ENCODE measurements around the gene PTPRJ.

The PTPRJ gene

DNA sequence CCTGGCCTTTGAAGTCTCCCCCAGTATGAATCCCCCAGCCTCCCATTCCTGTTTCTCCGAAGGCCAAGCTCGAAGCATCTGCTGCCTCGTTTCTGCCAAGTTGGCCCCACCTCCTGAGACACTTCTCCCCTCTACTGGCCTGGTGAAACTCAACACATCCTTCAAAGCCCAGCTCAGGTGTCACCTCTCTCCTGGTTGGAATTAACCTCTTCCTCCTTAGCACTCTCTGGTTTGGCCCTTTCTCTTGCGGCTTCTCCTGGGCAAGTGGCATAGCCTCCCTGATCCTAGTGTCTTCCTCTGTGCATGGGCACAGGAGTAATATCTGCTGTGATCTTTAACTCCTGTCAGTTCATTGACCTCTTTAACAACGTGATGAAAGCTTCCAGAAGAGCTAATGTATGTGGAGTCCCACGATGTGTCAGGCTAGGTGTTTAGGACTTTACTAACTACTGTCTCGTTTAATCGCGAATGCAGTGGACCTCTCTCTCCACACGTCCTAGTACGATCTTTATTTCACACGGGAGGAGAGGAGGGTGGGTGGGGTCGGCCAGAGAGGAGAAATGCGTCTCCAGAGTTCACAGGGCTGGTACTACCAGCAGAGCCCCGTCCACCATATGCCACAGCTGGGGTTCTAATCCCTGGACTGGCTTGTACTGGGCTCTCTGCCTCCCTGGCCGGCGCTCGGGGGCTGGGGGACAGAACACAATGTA, 826 bp upstream of the PTPRJ start:
- no peak for DNase-seq (ENCODE audit: insufficient read length)
- FAIRE-seq = peak; percentile 40
- TF ChIP-seq TAF1 (IDR thresholded peaks at IDR 0.05; ENCODE audit: borderline replicate concordance, low read depth, low read length) = no peak
- TF ChIP-seq POLR2A (IDR thresholded peaks at IDR 0.05; ENCODE audit: low read depth, low read length) = no peak
- TF ChIP-seq POLR2AphosphoS5 (IDR thresholded peaks at IDR 0.05; ENCODE audit: low read depth, low read length) = no peak

DNA sequence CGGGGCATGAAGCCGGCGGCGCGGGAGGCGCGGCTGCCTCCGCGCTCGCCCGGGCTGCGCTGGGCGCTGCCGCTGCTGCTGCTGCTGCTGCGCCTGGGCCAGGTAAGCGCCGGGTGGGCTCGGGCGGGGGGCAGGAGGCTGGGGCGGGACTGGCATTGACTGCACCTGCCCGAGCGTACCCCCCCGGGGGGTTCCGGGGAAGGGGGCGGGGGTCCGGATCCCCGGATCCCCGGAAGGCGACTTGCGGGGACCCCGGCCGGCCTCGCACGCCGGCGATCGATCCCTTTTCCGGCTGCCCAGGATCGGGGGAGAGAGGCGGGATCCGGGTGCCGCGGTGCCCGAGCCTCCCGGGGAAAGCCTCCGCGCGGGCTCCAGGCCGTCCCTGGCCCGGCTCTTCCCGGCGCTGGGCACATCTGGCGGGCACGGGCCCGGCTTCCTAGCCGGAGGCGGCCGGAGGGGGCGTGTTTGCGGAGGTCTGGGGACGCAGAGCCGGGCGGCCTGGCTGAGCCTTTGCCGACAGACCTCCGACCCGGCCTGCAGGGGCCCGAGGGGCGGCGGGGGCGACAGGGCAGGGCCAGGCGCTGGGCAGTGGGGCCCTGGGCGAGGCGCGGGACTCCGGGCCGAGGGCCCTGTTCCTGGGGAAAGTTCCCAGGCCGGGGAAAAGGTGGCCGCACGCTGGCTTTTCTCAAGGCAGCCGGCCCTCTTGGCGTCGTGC, 705 bp downstream of the PTPRJ start:
- FAIRE-seq (no peak), DNase-seq (ENCODE audit: insufficient read length) (peak; percentile 68)
- TF ChIP-seq POLR2A (IDR thresholded peaks at IDR 0.05; ENCODE audit: low read depth, low read length) (no peak), POLR2AphosphoS5 (IDR thresholded peaks at IDR 0.05; ENCODE audit: low read depth, low read length) (no peak)

DNA sequence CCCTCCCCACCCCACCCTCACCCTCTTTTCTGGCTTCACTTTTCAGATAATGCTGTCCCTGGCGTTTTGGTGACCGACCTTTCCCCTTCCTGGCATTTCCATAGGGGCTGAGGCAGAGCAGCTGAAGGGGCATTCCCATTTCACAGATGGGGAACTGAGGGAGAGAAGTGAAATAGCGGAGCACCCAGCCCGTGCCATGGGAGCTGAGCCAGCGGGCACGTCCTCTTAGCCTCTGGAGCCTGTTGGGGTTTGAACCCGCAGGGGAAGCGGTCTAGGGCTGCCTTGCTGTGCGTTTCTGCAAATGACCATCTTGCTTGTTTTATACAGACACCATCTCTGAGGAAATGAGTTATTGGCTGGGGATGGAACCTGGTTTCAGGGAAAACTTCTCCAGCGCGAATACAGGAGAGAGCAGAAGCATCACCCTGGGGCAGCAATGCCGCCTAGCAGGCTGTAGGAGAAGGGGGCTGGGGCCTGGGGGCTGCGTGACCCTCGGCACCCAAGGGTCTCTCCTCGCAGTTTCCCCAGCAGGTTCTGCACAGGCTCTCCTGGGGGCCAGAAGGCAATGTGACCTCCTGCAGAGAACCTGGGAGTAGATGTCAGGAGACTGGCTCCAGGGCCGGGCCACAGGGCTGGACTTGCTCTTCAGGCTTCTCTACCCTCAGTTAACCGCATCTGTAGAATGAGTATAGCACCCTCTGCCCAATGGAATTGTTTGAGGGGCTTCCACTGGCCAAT, 1.5 kb downstream of the PTPRJ start:
- DNase-seq (ENCODE audit: insufficient read length) (no peak), FAIRE-seq (no peak)
- TF ChIP-seq POLR2AphosphoS5 (IDR thresholded peaks at IDR 0.05; ENCODE audit: low read depth, low read length) (no peak), TAF1 (IDR thresholded peaks at IDR 0.05; ENCODE audit: borderline replicate concordance, low read depth, low read length) (no peak), POLR2A (IDR thresholded peaks at IDR 0.05; ENCODE audit: low read depth, low read length) (no peak)

DNA sequence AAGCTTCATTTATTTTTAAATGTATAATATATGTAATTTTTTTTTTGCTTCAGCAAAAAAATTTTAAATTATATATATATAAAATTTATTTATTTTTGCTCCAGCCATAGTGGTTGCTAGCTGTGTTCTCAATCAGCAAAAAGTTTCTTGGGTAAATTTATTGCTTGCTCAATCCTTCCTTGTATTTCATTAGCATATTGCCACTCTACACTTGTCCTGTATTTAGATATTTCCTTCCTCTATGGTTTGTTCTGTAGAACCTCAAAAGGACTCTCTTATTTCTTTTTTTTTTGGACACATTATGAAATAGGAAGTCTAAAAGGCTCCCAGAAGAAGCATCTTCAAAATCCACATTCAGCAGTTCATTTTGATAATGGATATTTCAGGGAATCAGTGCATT, 2.3 kb downstream of the PTPRJ start:
- no peak for FAIRE-seq
- TF ChIP-seq POLR2AphosphoS5 (IDR thresholded peaks at IDR 0.05; ENCODE audit: low read depth, low read length) (no peak), TAF1 (IDR thresholded peaks at IDR 0.05; ENCODE audit: borderline replicate concordance, low read depth, low read length) (no peak), POLR2A (IDR thresholded peaks at IDR 0.05; ENCODE audit: low read depth, low read length) (no peak)
- no peak for DNase-seq (ENCODE audit: insufficient read length)

DNA sequence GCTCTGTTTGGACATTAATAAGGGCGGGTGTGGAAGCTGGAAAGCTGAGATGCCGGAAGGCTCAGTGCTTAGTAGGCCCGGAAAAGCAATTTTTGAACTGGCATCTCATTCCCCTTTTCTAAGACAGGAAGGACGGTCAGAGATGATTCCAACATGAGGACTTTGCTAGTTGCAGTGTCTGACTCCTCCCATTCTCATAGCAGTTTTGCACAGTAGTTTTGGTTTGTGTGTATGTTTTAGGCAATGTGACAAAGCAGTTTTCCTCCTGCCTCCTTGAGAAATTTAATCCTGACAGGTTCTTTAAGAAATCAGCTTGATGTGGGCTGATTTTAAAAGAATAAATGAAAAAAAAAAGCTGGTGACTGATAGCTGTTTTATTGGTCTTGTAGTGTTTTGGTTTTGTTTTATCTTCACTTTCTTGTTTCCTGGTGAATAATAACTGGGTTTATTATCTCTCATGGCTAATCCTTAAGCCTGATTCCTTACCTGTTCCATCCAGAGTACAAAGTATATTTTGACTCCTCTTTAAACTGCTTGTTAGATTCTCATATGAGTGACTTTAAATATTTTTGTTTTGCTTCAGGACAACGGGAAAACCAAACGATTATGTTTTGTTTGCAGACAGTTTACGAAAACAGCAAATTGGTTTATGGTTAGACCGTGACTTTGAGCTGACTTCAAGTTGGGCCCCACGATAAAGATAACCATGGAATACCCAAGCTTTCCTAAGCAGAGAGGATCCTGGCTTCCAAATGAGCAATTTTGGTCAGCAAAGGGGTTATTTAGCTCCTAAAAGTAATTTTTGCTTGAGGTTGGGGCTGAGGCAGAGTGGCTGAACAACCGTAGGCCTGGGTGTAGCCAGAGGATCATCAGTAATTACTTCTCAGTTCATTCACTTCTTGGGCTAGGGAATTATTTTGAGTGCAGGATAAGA, 3.4 kb downstream of the PTPRJ start:
- TF ChIP-seq POLR2AphosphoS5 (IDR thresholded peaks at IDR 0.05; ENCODE audit: low read depth, low read length) (no peak), TAF1 (IDR thresholded peaks at IDR 0.05; ENCODE audit: borderline replicate concordance, low read depth, low read length) (no peak), POLR2A (IDR thresholded peaks at IDR 0.05; ENCODE audit: low read depth, low read length) (no peak)
- no peak for FAIRE-seq
- DNase-seq (ENCODE audit: insufficient read length) = no peak

DNA sequence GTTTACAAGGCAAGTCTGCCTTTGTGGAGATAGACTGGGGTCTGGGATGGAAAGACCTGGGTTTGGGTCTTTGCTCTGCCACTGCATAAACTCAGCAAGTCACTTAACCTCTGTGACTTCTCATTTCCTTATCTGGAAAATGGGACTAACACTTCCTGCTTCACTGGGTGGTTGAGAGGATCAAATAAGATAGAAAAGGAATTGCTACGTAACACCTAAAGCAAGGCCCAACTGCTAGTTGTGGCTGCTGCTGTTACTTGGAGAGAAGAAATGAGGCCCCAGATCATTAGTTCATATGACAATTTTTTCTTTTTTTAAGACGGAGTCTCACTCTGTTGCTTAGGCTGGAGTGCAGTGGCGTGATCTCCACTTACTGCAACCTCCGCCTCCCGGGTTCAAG, 5.9 kb downstream of the PTPRJ start:
- no peak for FAIRE-seq
- DNase-seq (ENCODE audit: insufficient read length) = no peak
- TF ChIP-seq POLR2AphosphoS5 (IDR thresholded peaks at IDR 0.05; ENCODE audit: low read depth, low read length) = no peak
- no peak for TF ChIP-seq POLR2A (IDR thresholded peaks at IDR 0.05; ENCODE audit: low read depth, low read length)
- TF ChIP-seq TAF1 (IDR thresholded peaks at IDR 0.05; ENCODE audit: borderline replicate concordance, low read depth, low read length) = no peak

- no peak for TF ChIP-seq TAF1 (IDR thresholded peaks at IDR 0.05; ENCODE audit: borderline replicate concordance, low read depth, low read length)
- TF ChIP-seq POLR2A (IDR thresholded peaks at IDR 0.05; ENCODE audit: low read depth, low read length) = no peak
- TF ChIP-seq POLR2AphosphoS5 (IDR thresholded peaks at IDR 0.05; ENCODE audit: low read depth, low read length) = no peak
- FAIRE-seq (no peak), DNase-seq (ENCODE audit: insufficient read length) (no peak)
These were observed 6.4 kb downstream of the PTPRJ start for GRCh38 chr11:47986742-47987141.

GRCh38 chr11:47987310-47987709, 7.0 kb downstream of the PTPRJ start:
- DNase-seq (ENCODE audit: insufficient read length) (no peak), FAIRE-seq (no peak)
- no peak for TF ChIP-seq POLR2AphosphoS5 (IDR thresholded peaks at IDR 0.05; ENCODE audit: low read depth, low read length)
- no peak for TF ChIP-seq POLR2A (IDR thresholded peaks at IDR 0.05; ENCODE audit: low read depth, low read length)
- no peak for TF ChIP-seq TAF1 (IDR thresholded peaks at IDR 0.05; ENCODE audit: borderline replicate concordance, low read depth, low read length)

DNA sequence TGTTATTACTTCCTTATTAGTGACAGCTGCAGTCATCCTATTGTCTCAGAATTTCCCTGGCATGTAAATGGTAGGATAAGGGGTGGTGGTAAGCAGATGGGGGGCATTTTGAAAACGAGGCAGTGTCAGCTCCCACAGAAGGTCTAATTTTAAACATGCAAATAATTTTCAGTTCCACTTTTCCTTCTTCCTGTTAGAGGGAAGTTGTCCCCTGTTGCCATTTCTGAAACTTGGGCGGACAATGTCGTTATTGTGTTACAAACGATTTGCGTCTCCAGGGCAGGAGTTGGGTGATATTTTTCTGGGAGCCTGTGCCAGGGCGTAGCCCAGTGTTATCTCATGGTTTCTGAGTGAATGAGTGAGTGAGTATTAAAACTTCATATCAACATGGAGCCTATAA, 7.4 kb downstream of the PTPRJ start:
- FAIRE-seq = peak; percentile 33
- DNase-seq (ENCODE audit: insufficient read length) = no peak
- TF ChIP-seq TAF1 (IDR thresholded peaks at IDR 0.05; ENCODE audit: borderline replicate concordance, low read depth, low read length) (no peak), POLR2AphosphoS5 (IDR thresholded peaks at IDR 0.05; ENCODE audit: low read depth, low read length) (no peak), POLR2A (IDR thresholded peaks at IDR 0.05; ENCODE audit: low read depth, low read length) (no peak)

DNA sequence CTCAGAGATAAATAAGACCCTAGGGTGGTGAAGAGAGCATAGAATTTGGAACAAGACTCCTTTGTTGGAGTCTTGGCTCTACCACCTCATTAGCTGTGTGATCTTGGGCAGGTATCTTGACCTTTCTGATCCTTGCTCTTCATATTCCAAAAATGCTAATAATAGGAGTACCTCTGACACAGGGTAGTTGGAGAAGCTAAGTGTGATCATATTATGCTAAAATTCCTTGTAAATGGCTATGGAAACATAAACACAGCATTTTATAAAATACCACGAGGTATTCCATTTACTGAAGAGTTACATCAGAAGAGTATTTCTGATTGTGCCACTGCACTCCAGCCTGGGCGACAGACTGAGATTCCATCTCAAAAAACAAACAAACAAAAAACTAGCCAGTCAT, 9.4 kb downstream of the PTPRJ start:
- TF ChIP-seq TAF1 (IDR thresholded peaks at IDR 0.05; ENCODE audit: borderline replicate concordance, low read depth, low read length) (no peak), POLR2AphosphoS5 (IDR thresholded peaks at IDR 0.05; ENCODE audit: low read depth, low read length) (no peak), POLR2A (IDR thresholded peaks at IDR 0.05; ENCODE audit: low read depth, low read length) (no peak)
- DNase-seq (ENCODE audit: insufficient read length) (no peak), FAIRE-seq (no peak)

All from GM12892 (cell line).